HG03439 (cell line): ENCODE results near the gene HOXC13.

Experiments used
- ATAC-seq: cut with Tn5 transposase; IDR thresholded peaks from one replicate; pipeline ENCODE4 v1.9.1; 2021; ENCODE audit warnings: mild to moderate bottlenecking, moderate library complexity; ENCODE audit not compliant: unreplicated experiment

The HOXC13 gene

DNA sequence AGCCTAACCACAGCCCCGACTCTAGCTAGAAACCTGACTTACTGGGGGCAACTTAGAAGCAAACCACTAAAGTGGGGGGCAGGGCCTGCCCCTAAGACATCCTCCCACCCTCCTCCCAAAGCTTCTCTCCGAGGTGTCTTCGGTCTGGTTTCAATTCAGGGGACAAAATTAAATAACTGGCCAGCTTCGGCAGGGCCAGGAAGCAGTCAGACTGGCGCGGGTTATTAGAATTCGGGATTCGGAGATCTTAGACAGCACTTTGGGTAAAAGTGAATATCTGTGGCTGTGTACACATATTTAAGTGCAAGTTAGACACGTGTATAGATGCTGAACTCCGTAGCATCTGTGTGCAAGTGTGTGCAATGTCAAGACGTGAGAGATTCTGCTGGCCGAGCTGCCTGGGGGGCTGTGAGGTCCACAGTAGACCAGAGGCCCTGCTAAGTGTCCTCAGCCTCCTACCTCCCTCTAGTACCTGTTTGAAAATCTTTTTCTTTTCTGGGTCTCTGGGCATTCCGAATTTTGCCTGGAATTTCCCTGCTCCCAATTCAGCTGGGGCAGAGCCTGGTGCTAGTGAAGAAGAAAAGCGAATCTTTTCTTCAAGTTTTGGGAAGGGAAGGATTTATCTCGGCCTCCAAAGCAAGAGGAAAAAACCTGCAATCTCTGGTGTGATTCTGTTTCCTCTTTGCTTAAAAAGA, 42.3 kb downstream of the HOXC13 start:
- ATAC-seq = no peak

DNA sequence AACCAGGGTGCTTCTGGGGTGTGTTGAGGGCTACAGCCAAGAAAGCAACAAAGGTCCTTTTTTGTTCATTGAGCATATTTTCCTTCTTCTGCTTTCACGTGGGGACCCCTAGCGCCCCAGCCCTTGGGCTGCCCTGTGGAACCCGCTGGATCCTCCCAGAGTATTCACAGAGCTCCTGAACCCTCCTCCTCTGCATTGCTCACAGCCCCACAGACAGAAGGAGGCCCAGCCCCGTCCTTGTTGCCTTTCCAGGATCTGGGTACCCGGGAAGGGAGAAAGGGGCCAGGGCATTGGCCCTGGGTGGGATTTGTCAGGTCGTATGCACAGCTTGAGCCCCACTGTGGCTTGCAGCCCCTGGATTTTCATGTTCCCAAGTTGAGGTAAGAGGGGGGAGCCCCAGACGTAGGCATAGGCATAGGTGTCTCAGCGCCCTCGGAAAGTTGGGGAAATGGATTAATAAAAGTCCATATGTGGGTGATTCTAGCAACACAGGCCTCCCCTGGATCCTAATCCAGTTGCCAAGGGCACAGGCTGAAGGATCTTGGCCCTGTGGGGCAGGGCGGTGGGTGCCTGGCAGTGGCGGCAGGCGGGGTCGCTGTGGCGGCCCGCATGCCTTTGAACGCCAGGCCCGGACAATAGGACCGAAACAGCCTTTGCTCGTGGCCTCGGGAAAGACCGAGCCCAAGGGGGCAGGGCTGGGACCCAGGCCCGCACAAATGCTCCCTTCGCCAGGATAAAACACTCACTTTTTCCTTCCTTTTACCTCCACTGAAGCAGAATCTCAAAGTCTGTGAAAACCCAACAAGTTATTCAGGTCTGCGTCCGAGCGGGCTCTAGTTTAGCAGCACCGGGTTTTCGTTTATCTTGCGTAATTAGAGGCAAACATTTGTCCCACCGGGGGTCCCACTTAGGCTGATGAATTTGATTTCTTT, 43.3 kb downstream of the HOXC13 start:
- no peak for ATAC-seq

DNA sequence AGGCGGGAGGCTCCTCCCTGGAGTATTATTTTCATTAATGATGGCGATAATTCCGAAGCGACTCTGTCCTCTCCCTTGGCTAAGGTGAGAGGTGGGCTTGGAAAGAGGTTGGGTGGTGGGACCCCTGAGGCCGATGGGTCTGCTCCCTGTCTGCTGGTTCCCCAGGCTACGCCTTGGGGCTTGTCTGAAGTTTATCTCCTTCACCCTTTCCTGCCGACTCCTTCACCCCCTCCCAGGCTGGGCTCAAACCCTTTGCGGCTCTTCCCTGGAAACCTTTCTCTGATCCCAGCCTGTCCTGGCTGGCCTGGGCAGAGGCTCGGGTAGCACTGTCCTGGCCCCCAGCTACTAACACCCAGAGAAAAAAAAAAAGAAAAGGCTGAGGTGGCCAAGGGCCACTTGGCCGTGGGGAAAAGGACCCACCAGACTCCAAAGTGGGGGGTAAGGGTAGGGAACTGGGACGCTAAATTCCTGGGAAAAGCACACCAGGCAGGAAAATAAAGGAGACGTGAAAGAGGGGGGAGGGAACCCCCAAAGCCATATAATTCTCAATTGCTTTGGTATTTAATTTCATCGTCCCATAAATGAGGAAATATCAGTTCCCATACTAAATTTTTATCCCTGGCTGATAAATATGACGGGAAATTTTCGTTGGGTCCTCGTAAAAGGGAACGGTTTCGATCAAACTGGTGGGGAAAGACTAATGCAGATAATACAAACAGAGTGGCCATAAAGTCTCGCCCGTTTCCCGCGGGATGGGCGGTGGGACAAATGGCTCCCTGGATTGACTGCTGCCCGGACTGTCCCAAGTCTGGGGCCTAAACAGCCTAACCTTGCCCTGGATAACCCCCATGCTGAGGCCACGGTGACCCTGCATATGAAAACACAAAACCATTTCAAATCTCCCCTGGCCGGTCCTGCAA, 44.3 kb downstream of the HOXC13 start:
- no peak for ATAC-seq

DNA sequence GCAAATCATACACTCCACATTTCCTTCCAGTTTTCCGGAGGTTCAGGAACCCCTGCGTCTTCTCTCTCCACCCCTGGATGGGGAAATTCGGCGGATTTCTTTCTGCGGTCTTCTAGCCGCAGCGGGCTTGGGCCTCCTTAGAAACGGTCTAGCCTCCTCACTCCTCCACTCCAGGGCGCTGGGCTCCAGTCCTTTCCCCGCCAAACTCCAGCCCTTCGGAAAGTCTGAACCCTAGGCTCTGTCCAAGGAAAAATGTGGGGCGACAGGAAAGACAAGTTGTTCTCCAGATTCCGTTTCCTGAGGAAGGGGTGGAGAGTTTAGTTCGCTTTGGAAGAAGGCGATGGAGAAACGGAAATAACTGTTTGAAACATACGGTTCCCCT, 44.9 kb downstream of the HOXC13 start:
- ATAC-seq = no peak

DNA sequence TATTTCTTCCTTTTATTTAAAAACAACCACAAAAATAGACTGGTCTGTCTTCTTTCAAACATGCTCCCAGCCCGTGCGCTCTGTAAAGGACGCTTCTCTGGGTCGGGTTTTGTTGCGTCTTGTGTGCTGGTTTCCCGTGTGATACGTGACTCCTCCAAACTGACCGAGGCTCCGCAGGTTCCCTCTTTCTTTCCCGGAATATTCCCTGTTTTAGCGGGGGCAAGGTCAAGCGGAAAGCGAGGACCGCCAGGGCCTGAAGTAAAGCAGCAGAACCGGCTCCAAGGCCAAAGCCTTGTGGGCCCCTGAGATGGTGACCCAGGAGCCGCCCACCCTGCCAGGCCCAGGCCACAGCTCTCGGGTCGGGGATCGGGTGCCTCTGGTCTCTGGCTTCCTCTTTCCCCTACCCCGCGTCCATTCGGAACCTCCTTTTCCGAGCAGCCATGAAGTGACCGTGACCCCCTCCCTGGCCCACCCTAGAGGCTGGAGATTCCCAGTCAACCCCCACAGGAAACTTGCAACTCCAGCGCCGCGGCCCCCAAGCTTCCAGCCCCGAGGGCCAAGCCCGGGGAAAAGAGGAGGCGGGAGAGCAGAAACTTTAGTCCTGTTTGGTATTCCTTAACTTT, 45.4 kb downstream of the HOXC13 start:
- ATAC-seq = no peak

DNA sequence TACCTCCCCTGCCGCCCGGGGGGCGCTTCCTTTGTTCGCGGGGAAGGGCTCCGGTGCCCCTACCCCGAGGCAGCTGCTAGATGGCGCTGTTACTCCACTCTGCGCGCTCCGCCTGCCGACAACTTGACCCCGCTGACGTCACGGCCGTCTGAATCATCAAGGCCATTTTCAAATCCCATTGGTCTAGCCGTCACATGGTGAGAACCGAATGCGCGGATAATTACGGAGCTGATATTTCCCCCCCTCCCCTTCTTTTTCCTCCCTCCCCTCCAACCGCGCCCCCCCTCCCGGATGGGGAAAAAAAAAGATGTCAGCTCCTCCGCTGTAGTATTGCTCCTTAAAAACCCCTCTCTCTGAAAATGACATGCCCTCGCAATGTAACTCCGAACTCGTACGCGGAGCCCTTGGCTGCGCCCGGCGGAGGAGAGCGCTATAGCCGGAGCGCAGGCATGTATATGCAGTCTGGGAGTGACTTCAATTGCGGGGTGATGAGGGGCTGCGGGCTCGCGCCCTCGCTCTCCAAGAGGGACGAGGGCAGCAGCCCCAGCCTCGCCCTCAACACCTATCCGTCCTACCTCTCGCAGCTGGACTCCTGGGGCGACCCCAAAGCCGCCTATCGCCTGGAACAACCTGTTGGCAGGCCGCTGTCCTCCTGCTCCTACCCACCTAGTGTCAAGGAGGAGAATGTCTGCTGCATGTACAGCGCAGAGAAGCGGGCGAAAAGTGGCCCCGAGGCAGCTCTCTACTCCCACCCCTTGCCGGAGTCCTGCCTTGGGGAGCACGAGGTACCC, 46.5 kb downstream of the HOXC13 start, which contains the start of gene HOXC10:
Gene HOXC10 (plus strand): TSS at position 246 of the 791 bp plus-strand sequence. CDS start 114 bp downstream, at position 360.
- ATAC-seq = peak; percentile 63

DNA sequence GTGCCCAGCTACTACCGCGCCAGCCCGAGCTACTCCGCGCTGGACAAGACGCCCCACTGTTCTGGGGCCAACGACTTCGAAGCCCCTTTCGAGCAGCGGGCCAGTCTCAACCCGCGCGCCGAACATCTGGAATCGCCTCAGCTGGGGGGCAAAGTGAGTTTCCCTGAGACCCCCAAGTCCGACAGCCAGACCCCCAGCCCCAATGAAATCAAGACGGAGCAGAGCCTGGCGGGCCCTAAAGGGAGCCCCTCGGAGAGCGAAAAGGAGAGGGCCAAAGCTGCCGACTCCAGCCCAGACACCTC, 47.0 kb downstream of the HOXC13 start:
- no peak for ATAC-seq

DNA sequence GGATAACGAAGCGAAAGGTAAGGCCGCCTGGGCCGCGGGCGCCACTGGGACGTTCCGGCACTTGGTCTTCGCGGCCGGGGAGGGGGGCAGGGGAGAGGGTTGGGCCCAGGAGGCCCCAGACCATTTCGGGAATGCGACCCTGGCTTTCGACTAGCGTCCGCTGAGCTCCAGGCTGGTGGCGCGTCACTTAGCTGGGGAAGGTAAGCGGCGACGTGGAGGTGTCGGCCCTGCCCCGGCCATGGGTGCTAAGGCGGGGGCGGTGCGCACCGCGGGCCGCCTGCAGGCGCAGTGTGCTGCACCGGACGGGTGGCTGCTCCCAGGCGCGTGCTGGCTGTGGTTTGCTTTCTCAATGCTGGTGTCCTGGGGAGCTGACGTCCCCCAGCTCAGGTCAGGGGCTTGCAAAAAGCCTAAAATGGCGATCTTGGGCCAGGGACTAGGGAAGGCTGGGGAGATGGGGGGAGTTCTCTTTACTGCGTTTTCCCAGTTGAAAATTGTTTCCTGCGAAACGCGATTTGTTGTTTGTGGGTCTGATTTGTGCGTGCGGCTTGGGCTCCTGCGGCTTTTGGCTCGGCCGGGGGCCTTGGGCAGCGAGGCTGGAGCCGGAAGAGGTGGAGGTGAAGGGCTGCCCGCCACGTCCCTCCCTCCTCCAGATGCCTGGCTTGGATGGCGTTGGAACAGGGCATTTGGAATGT, 47.5 kb downstream of the HOXC13 start:
- no peak for ATAC-seq

DNA sequence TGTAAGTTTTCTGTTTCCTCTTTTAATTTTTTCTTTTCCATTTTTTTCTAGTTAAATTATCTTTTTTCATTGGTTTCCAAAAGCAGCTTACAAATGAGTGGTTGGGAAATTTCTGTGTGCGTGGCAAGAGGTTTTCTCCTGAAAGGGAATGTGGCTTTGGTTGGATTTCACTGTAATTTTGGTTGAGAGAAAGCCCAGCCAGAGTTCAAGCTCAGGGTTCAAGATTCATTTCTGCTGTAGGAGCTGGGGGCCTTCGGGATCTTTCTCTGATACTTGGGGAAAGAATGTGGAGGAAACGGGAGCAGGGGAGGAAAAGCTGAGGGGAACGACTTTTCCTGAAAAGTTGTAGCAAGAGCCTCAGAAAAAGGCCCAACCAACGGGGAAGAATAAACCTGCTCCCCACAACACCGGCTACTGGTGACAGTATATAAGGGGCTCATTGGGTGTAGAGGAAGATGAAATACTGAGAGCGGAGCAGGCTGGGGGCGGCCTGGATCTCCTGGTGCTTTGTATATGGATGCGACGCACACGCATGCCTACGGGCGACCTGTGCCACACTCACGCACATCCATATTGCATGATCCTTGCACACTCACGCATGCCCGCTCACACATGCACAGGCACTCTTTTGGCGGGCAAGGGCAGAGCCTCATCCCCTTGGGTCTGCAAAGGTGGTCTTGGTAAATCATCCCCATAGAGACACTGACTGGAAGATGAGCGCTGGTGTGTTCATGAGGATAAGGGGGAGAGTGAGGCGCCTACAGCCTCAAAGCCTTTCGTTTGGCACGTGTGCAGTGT, 48.3 kb downstream of the HOXC13 start:
- ATAC-seq = no peak

DNA sequence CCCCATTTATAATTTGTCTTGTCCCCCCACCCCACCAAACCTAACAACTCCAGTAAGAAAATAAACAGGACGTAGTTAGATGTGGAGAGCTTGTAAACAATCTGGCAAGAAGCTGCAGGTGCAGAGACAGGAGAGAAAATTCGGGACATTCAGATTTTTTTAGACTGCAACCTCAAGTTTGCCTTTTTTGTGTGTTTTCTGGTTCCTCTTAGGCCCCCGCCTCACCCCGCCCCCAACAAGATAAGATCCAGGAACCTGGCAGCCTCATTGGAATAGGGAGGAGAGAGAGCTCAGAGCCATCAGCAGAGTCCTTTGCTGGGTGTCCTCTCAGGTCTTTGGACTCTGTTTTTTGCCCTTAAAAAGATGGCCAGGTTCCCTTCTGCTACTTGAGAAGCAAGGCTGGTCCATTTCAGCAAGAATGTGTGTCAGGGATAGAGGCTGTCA, 49.2 kb downstream of the HOXC13 start:
- no peak for ATAC-seq

DNA sequence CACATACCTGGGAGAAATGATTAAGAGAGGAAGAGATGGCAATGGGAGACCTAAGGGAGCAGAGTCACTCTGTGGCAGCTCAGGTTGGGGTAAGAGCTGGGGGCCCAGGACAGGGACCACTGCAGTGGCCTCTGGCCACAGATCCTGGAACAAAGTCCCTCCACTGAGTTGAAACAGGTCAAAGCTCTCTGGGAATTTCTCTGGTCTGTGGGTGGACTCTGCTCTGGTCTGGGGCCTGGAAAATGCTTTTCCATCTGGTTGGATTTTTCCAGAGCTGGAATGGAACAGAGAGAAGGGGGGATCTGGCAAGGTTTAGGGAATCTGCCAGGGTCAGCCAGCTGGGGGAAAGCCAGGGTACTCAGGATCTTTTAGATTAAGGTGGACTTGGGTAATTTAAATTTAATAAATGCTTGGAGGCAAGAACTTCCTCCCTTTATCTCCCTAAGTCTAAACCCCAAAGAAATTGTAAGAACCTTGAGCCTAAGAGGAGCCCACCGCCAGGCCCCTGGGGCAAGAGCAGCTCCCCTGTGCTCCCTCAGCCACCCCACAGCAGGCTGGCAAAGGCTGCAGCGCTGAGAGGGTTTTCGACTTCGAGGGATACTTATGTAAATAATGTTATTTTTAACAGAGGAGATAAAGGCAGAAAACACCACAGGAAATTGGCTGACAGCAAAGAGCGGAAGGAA, 50.1 kb downstream of the HOXC13 start:
- no peak for ATAC-seq

DNA sequence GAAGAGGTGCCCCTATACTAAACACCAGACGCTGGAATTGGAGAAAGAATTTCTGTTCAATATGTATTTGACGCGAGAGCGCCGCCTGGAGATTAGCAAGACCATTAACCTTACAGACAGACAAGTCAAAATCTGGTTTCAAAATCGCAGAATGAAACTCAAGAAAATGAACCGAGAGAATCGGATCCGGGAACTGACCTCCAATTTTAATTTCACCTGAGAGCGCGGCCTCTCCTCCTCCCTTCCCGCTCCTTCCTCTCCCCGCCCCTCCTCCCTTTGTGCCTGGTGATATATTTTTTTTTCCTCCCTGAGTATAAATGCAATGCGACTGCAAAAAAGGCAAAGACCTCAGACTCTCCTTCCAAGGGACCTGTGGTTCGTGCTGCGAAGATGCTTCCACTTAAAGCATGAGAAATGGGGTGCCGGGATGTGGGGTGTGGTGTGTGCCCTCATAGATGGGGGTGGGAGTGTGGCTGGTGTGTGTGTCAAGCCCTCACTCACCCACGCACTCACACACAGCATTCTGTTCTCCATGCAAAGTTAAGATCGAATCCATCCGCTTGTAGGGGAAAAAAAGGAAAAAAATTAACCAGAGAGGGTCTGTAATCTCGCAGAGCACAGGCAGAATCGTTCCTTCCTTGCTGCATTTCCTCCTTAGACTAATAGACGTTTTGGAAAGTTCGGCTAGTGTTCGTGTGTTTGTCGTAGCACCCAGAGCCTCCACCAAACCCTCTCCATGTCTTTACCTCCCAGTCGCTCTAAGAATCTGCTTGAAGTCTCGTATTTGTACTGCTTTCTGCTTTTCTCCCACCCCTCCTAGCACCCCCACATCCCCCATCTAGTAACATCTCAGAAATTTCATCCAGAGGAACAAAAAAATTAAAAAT, 50.8 kb downstream of the HOXC13 start:
- no peak for ATAC-seq

DNA sequence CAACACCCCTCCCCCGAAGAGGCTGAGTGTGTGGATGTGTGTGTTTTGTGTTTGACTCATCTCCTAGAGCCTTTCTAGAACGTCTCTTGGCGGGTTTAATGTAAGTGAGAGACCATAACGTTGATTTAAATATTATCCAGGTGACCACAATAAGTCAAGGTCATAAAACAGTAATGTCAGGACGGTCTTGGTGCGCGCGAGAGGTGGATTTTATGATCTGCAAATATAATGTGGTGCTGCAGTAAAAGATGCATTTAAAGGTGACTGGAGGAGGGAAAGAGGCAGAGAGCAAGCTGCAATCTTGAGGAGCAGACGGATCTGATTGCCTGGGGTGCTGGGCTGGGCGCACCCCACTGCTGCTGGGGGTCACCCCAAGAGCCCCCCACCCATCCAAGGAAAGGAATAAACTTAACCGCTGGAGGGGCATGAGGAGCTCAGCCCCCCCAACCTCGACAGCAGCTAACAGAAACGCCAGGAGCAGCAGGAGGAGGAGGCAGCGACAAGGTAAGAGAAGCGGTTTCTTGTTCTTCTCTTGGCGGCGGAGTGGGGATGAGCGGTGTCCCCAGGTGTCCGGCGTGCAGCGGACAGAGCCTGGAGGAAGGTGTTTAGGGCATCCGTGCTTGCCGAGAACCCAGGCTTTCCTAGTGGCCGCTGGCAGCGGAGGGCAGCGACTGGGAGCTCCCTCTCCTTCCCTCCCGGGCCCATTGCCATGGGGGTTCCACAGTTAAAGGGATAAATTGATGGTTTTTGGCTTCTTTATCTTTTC, 51.9 kb downstream of the HOXC13 start:
- no peak for ATAC-seq

DNA sequence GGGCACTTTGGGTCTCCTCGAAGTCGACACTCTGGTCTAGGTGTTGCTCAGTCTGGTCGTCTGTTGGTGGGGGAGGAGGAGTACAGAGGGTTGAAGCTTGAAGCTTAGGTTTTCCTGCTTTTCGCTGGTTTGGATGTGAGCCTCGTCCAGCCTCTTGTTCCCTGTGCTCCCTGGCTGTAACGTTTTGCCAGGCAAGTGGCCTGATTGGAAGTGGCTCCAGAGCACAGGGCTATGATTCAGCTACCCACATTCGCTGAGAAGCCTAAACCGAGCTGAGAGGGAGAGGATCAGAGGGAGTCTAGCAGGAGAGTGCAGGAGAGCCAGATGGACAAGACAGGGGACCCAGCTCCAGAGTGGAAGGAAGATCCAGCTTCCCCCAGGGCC, 52.4 kb downstream of the HOXC13 start:
- no peak for ATAC-seq

DNA sequence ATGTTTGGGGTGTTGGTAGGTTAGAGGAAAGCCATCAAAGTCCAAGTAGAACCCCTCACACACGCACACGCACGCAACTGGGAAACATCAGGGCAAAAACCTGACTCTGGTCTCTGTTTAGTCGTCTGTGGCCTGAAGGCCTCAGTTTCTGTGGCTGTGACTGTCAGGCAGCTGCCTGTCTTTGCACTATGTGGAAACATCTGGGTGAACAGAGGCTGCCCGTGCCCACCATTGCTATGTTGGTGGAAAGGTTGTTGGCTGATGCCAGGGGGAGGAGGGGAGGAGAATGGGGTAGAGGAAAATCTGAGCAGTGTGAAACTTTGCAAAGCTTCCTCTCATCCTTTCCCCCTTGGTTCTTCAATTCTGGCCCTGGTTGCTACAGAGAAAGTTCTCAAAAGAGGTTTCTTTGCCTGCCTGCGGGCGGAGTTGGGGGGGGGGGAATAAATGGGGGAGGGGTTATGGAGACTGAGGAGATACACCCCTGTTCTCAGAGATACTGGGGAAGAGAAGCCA, 53.8 kb downstream of the HOXC13 start:
- ATAC-seq = no peak
